ENCODE data around the gene AEBP1.

Gene AEBP1

DNA sequence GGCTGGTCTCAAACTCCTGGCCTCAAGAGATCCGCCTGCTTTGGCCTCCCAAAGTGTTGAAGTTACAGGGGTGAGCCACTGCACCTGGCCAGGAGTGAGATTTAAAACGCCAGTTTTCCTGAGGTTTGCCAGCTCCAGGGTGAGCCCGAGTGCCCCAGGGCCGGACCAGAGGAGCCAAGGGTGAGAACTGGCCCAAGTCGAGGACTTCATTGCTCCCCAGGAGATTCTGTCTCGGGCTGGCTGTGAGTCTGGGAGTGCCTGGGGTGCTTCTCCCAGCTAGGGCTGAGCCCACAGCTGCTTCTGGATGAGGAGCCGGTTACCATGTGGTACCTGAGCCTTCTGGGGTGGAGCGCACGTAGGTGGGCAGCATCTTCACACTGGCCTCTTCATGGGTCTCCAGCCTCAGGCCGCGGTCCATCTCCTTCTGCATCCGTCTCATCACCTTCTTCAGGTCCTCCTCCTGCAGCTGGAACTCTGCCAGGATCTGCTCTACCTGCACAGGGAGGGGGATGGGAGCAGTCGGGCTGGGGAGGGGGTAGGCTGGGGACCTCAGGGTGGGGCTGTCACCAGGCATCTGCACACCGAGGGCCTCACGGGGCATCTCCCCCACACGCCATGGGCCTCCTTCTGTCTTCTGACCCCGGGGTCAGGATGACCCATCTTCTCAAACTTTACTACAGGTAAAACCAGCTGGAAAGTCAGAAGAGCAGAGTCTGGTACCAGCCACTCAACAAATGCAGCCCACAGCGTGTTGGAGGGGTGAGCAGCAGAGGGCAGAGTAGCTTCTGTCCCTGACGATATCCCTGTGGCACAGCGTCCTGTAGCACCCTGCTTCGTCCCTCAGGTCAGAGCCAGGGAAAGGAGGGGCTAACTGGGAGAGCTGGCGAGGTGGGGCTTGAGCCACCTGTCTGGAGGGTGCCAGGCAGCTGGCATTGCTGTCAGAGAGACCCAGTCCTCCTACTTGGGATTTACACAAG is 49.1 kb downstream of the AEBP1 start:
- Mint-ChIP-seq H3K36me3 (ENCODE audit: insufficient read depth) (no peaks in the 10 kb centered on the region), H3K4me1 (ENCODE audit: low read depth in 2 of 2) (no peaks in the 10 kb centered on the region), H3K27ac (no peak overlapping the region), H3K9me3 (no peaks in the 10 kb centered on the region), H3K27me3 (peaks cover 0 to 13% of the 10 kb centered on the region in 2 donors), H3K4me3 (no peak overlapping the region)
- no peak for DNase-seq
- no peak for ATAC-seq (replicated peaks)

DNA sequence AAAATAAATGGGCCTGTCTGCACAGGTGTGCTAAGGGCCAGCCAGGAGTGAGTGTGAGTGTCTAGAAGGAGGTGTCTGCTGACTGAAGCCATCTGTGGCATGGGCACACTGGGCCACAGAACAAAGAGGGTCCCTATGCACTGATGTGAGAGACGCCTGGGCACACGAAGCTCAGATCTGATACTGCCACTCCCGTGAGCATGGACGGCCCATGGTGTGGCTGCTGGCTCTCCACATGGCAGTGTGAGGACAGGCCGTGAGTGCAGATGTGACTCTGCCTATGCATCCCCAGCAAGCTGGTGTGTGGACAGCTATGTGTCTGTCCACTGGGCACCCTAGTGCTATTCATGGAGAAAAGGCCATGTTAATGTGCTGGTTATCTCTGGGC is 49.8 kb downstream of the AEBP1 start:
- DNase-seq (no peak), ATAC-seq (replicated peaks) (no peak)
- Mint-ChIP-seq H3K4me3 (no peak overlapping the region), H3K27me3 (peaks cover 0 to 13% of the 10 kb centered on the region in 2 donors), H3K27ac (no peak overlapping the region), H3K36me3 (ENCODE audit: insufficient read depth) (no peaks in the 10 kb centered on the region), H3K4me1 (ENCODE audit: low read depth in 2 of 2) (no peaks in the 10 kb centered on the region), H3K9me3 (no peaks in the 10 kb centered on the region)

DNA sequence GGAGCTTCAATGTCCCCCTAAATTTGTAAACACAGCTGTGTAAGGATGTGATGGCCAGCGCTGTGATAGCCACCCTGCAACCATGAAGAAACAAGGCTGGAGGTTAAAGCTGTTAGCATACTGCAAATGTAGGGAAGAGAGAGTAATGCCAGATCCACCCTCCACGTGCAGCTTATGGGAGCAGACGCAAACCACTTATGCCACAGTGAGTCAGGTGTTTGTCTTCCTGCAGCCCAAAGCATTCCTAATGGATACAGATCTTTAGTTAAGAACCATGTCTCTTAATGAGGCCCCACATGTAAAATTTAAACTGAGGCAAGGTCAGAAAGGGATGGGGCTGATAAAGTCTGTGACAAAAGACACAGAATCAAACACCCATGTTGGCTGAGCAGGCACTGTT is 50.6 kb downstream of the AEBP1 start:
- ATAC-seq (replicated peaks) (no peak), DNase-seq (no peak)
- Mint-ChIP-seq H3K9me3 (no peaks in the 10 kb centered on the region), H3K27me3 (peaks cover 0 to 13% of the 10 kb centered on the region in 2 donors), H3K36me3 (ENCODE audit: insufficient read depth) (no peaks in the 10 kb centered on the region), H3K4me3 (no peak overlapping the region), H3K27ac (no peak overlapping the region), H3K4me1 (ENCODE audit: low read depth in 2 of 2) (no peaks in the 10 kb centered on the region)

DNA sequence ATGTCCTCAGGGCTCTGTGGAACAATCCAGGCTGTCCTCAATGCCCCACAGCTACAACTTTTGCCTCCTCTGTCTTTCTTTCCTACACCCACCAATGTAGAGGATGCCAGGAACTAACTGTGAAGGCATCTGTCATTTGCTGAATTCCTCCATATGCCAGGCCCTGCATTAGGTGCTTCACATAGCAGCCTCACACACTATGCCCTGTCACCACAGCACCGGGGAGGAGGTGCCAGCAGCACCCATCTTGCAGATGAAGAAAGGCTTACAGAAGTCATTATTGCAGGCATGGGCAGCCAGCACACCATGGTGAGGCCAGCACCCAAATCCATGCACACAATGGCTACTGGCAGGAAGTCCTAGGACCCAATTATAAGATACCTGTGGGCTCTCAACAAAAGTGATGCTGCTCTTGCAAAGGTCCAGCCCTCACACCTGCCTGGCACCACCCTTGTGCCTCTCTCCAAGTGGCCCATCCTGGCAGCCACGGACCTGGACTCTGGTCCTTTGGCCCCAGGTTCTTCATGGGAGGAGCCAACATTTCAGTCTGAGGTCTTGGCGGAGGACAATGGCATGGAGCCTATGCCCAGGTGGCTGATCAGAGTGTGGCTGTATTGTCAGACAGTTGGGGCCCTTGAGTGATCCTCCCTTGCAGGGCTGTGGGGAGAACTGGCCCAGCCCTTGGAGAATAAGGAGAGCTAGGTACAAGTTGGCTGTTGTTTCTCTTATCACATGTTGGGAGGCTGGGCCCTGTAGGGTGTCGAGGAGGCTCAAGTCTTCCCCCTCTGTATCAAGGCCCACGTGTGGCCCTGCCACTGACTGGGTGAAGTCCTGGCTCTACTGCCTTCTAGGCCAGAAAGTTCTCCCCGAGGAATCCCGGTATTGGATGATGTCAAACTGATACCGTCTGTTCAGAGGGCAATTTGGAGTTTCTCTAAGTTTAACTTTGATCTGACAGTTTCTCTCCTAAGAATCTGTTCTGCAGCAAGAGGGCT is 51.3 kb downstream of the AEBP1 start:
- no peak for ATAC-seq (replicated peaks)

DNA sequence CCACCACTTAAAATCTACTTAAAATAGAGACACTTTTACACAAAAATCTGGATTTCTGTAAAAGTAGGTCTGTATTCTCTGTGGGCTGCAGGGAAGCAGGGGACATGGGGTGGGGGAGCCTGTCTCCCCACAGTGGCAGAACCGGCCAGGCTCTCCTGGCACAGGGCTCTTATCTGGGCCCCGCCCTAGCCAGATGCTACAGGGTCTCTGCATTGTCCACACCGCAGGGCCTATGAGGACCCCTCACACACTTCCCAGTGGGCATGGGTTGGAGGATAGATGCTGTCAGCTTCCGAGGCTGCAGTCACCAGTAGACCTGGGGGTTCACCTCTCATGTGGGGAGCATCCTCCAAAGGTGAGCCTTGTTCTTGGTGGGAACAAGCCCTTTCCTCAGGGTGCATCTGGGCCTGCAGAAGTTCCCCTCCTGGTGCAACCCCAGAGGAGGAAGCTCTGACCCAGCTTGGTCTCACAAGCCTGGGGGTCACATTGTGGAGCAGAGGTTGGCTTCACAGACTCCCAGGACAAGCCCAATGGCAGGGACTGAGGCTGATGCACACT is 52.4 kb downstream of the AEBP1 start:
- DNase-seq (no peak), ATAC-seq (replicated peaks) (no peak)
- Mint-ChIP-seq H3K27me3 (peaks cover 0 to 13% of the 10 kb centered on the region in 2 donors), H3K4me1 (ENCODE audit: low read depth in 2 of 2) (no peaks in the 10 kb centered on the region), H3K36me3 (ENCODE audit: insufficient read depth) (no peaks in the 10 kb centered on the region), H3K27ac (no peak overlapping the region), H3K9me3 (no peaks in the 10 kb centered on the region), H3K4me3 (no peak overlapping the region)

More for the DNA sequence above, 51.3 kb downstream of the AEBP1 start:
- no peak overlapping the region for H3K4me3 Mint-ChIP-seq
- H3K4me1 Mint-ChIP-seq (ENCODE audit: low read depth in 2 of 2) = no peaks in the 10 kb centered on the region
- H3K36me3 Mint-ChIP-seq (ENCODE audit: insufficient read depth) = no peaks in the 10 kb centered on the region
- peaks cover 0 to 13% of the 10 kb centered on the region in 2 donors for H3K27me3 Mint-ChIP-seq
- H3K27ac Mint-ChIP-seq = no peak overlapping the region
- H3K9me3 Mint-ChIP-seq = no peaks in the 10 kb centered on the region
- no peak for DNase-seq

DNA sequence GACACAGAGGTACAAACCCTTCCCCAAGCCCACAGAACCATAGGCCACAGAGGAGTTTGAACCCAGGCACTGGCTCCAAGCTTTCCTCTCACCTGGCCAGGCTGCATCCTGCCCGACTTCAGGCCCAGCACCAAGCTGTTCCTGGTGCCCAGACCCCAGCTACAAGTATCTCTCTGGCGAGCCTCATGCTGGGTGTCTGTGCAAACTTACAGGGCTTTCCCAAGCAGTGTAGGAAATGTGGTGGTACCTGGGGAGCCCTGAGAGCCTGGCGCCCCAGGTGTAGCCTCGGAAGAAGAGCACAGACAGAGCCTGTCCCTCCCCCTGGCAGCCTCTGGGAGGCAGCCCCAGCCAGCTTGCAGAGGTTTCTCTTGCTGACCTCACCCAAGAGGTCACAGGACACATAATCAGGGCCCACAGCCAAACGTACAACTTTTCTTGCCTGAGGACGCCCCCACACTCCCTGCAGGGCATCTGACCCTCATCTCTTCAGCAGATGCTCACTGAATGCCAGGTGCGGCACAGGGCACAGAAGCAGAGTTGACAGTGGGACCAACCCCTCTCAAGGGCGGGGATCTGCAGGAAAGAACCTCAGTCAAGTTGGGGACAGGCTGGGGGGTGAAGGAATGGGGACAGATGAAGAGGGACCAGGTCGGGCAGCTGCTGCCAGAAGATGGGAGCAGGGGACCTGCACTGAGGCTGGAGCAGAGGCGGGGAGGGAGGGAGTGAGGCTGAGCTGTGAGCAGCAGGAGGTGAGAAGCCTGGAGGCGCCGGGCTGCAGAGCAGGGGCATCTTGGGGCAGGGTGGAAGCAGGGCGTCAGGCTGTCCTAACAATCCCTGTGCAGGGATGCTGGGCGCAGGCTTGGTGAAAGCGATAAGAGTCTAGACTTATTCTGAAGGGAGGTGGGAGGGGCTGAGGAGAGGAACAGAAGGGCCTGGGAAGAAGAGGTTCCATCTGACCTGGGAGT is 53.3 kb downstream of the AEBP1 start:
- Mint-ChIP-seq H3K27me3 (peaks cover 7 to 19% of the 10 kb centered on the region in 2 donors), H3K36me3 (ENCODE audit: insufficient read depth) (no peaks in the 10 kb centered on the region), H3K27ac (no peak overlapping the region), H3K4me3 (no peak overlapping the region), H3K9me3 (no peaks in the 10 kb centered on the region), H3K4me1 (ENCODE audit: low read depth in 2 of 2) (no peaks in the 10 kb centered on the region)
- no peak for DNase-seq
- ATAC-seq (replicated peaks) = no peak

DNA sequence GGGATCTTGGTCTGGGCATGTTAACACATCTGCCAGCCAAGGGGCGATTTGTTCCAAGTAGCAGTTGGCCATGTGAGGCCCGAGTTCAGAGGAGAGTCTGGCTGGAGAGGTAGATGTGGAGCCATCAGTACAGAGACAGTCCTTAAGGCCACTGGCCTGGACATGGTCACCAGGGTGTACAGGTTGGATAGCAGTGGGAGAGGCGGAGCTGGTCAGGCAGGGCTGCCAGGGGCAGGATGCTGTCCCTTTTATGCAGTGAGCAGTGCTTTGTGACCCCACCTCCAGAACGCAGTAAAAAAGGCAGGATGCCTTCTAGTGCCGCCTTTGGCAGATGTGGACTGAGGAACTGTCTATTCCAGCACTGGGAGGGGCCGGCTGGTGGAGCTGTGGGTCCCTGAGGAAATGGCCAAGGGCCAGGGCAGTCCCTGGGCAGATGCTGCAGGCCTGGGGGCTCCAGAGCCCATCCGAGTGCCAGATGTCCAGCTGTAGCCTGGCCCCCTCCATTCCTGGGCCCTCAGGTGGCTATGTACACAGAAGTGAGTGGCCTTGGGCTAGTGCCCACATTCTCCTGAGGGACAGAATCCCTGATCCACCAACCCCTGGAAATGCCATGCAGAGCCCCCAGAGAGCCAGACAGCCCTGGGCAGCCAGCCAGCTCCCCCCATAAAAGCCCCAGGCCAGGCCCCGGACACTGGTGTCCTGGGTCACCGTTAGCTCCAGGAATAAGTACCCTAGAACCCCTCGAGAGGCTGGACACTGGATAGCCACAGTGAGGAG is 54.1 kb downstream of the AEBP1 start:
- DNase-seq = no peak
- no peaks in the 10 kb centered on the region for H3K4me1 Mint-ChIP-seq (ENCODE audit: low read depth in 2 of 2)
- no peak overlapping the region for H3K4me3 Mint-ChIP-seq
- peaks cover 12 to 25% of the 10 kb centered on the region in 2 donors for H3K27me3 Mint-ChIP-seq
- no peak overlapping the region for H3K27ac Mint-ChIP-seq
- H3K36me3 Mint-ChIP-seq (ENCODE audit: insufficient read depth) = no peaks in the 10 kb centered on the region
- H3K9me3 Mint-ChIP-seq = no peaks in the 10 kb centered on the region
- no peak for ATAC-seq (replicated peaks)

DNA sequence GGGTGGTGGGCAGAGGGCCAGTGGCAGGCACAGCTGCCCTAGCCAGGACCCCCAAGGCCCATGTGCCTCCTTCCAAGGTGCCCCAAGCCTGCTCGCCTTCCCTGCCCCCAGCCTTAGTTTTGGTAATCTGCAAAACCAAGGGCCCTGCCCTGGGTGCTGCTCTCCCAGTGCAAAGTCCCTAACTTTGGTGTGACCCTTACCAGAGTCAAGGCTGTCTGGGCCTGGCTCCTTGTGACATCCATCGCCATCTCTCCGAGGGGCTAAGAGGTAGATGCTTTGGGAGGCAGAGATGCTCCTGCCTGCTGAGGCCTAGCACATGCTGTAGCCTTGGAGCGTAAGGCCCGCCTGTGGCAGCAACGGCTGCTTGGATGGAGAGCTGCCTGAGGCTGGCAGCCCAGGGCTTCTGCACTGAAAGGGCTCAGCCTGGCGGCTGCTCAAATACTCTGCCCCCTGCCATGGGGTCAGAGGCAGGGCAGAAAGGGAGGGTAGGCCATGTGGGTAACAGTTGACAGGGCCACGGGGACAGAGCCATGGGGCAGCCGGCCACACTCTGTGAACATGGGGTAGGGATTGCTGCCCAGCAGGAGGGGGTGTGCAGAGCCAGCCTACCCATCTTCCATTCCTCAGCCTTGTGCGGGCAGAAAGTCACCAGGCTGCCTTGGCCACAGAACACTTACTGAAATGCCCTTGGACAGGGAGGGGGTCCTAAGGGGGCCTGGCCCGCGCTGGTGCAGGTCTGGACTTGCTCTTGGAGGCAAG is 54.9 kb downstream of the AEBP1 start:
- no peak overlapping the region for H3K4me3 Mint-ChIP-seq
- DNase-seq (no peak), ATAC-seq (replicated peaks) (no peak)
- no peak overlapping the region for H3K27ac Mint-ChIP-seq
- H3K4me1 Mint-ChIP-seq (ENCODE audit: low read depth in 2 of 2) = no peaks in the 10 kb centered on the region
- H3K36me3 Mint-ChIP-seq (ENCODE audit: insufficient read depth) = no peaks in the 10 kb centered on the region
- no peaks in the 10 kb centered on the region for H3K9me3 Mint-ChIP-seq
- peaks cover 12 to 25% of the 10 kb centered on the region in 2 donors for H3K27me3 Mint-ChIP-seq

DNA sequence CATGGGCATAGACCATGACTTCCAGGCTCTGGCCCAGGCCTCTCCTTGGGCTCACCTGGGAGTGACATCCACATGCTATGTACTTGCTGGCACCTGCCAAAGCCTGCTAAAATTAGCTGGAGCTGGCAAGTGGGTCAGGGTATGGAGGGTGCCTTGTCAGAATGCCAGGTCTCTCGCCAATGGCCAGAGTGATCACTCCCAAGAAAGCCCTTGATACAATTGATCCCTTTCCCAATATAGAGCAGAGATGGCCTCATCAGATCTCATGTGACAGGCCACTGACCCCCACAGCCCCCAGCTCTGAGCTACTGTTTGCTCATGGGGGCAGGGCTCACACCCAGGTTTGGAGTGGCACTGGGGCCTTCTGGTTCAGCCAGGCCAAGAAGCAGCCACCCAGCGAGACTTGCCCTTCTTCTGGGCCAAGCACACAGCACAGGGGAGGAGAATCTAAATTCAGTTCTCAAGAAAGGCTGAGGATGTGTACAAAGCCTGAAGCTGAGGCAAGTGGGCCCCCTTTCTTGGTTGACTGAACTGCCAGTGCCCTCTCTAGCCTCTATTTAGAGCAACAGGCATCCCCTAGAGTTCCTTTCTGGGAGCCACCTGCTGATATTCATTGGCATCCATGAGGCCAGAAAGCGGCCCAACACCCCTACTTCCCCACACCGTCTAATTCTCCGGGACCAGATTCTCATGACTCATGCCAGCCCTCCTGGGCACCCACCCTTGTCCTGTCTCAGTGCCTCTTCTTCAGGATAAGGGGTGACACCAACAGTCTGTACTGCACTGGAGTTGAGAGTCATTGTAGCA is 55.9 kb downstream of the AEBP1 start:
- no peaks in the 10 kb centered on the region for H3K4me1 Mint-ChIP-seq (ENCODE audit: low read depth in 2 of 2)
- H3K27me3 Mint-ChIP-seq = peaks cover 12 to 25% of the 10 kb centered on the region in 2 donors
- H3K27ac Mint-ChIP-seq = no peak overlapping the region
- no peaks in the 10 kb centered on the region for H3K36me3 Mint-ChIP-seq (ENCODE audit: insufficient read depth)
- ATAC-seq (replicated peaks) = no peak
- H3K4me3 Mint-ChIP-seq = no peak overlapping the region
- no peaks in the 10 kb centered on the region for H3K9me3 Mint-ChIP-seq
- DNase-seq = no peak

DNA sequence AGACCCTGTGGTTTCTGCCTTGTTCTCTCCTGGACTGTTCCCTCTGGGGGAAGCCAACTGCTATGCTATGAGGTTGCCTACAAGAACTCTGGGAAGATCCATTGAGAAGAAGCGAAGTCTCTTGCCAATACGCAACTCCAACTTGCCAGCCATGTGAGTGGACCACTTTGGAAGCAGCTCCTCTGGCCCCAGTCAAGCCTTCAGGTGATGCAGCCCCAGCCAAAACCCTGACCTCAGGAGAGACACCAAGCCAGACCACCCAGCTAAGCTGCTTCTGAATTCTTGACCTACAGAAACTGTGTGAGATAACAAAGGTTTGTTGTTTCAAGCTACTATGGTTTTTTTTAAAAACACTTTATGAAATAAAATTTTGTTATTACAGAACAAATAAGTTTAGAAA is 57.2 kb downstream of the AEBP1 start:
- Mint-ChIP-seq H3K4me1 (ENCODE audit: low read depth in 2 of 2) (no peaks in the 10 kb centered on the region), H3K9me3 (no peaks in the 10 kb centered on the region), H3K4me3 (no peak overlapping the region), H3K36me3 (ENCODE audit: insufficient read depth) (no peaks in the 10 kb centered on the region), H3K27me3 (peaks cover 12 to 25% of the 10 kb centered on the region in 2 donors), H3K27ac (no peak overlapping the region)
- DNase-seq = no peak
- ATAC-seq (replicated peaks) = no peak

DNA sequence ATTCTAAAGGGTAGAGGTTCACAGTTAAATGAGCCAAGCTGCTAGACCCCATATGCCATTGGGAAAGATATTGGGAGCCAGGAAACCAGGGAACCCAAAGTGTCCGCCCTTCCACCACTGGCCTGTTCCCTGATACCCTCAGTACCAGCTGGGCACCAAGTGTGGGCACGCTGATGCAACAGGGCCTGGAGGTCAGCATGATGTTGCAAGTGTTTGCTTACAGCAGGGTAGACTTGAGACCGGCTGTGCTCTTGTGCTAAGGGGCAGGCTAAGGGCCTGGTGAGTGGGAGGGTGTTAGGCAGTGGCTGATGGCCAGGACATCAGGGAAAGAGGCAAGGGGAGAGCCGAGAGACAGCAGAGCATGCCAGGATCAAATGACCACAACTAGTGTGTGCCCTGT is 58.0 kb downstream of the AEBP1 start:
- Mint-ChIP-seq H3K9me3 (no peaks in the 10 kb centered on the region), H3K4me3 (no peak overlapping the region), H3K27me3 (peaks cover 12 to 22% of the 10 kb centered on the region in 2 donors), H3K36me3 (ENCODE audit: insufficient read depth) (no peaks in the 10 kb centered on the region), H3K27ac (no peak overlapping the region), H3K4me1 (ENCODE audit: low read depth in 2 of 2) (no peaks in the 10 kb centered on the region)
- no peak for ATAC-seq (replicated peaks)
- DNase-seq = no peak
